Measurements from ENCODE around the gene IL2RA. TPM values are rescaled to one million over a fixed set of nuclear protein-coding genes. Genes with fewer than 3 reads are reported as not detected.

The IL2RA gene
- total and polyA plus RNA-seq, 9 of the 15 experiments (the other 6 are each of a cell fraction or from before 2014, with no cell fraction given) = 0.95 TPM; not detected in 8

DNA sequence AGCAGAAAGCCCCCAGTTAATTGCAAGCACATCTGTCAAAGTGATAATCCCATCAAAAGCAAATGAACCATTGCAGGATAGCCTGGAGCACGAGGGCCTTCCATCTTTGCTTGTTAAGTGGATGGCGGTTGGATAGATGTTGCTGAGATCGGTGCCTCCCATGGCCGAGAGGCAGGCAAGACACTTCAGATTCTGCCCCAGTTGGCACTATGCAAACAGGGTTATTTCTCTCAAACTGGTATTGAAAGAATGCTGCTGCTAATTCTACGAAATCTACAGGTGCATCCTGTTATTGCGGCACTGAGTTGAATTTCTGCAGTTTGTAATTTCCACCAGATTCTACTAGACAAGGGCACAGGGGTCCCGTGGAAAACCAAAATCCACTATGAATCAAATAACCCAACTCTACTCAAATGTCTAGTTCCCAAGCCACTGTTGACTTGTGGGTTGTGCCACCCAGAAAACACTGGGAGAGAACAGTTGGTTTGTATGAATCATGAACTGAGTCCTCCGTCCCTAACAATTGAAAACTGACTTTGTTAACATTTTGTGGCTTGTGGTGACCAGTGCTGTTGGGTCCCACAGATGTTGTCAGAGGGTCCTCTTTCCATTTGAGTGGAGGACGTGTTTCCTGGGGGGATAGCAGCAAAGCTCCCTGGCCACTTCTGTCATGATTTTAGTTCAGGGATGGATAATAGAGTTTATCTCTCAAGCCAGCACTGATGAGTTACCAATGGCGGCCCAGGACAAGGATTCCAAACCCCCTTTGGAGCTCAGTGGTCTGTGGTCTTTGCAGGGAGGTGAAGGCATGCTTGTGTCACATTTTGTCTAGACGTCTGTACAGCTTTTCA lies 7.1 kb upstream of the IL2RA start:
- WGBS (ENCODE audit: insufficient coverage, low coverage, missing lambda C conversion rate) = 14% methylated on average over 10 of the region's 11 CpGs
- Histone ChIP-seq H3K4me2 (ENCODE audit: insufficient read depth, low read length) (no peak overlapping the region), H3K79me2 (ENCODE audit: control insufficient read depth, insufficient read depth, low read length) (no peaks in the 10 kb centered on the region), H3K36me3 (ENCODE audit: control insufficient read depth, insufficient read depth, low read length) (no peaks in the 10 kb centered on the region), H3K4me1 (replicated peaks in 1 of 2; ENCODE audit: control insufficient read depth in 2 of 2, insufficient read depth in 2 of 2, low read length in 2 of 2) (no peaks in the 10 kb centered on the region), H3K9me1 (ENCODE audit: control insufficient read depth, insufficient read depth, low read length) (no peaks in the 10 kb centered on the region), H3K4me3 (no peak overlapping the region), H3K9ac (ENCODE audit: insufficient read depth in 1 of 2, low read depth in 2 of 2, low read length in 2 of 2) (no peak overlapping the region), H2AFZ (ENCODE audit: low read depth, low read length) (no peak overlapping the region), H3K9me3 (replicated peaks; ENCODE audit: control insufficient read depth, insufficient read depth, low read depth, low read length) (no peaks in the 10 kb centered on the region), H3K27ac (ENCODE audit: extremely low read depth, low read depth, low read length) (no peak overlapping the region), H4K20me1 (replicated peaks; ENCODE audit: control insufficient read depth, insufficient read depth, low read length) (0 out of 2 replicates have a peak, but pooled peaks cover 4% of the 10 kb centered on the region), H3K27me3 (ENCODE audit: control insufficient read depth in 2 of 2, insufficient read depth in 2 of 2, low read length in 2 of 2) (peaks cover 34 to 44% of the 10 kb centered on the region in 2 experiments)
- TF ChIP-seq, protein P1, sequence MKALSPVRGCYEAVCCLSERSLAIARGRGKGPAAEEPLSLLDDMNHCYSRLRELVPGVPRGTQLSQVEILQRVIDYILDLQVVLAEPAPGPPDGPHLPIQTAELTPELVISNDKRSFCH (CRISPR knock-in tag; IDR thresholded peaks at IDR 0.05) = no peak
- TF ChIP-seq, protein P1 (tag; IDR thresholded peaks at IDR 0.05) = no peak
- TF ChIP-seq GTF2B (IDR thresholded peaks at IDR 0.05; ENCODE audit: extremely low read depth, insufficient read length) (no peak), NR2C1 (IDR thresholded peaks at IDR 0.05) (no peak), NR2C1 (tag; IDR thresholded peaks at IDR 0.05) (no peak), MCM5 (IDR thresholded peaks at IDR 0.05; ENCODE audit: low read depth) (no peak), ZNF395 (CRISPR knock-in tag; IDR thresholded peaks at IDR 0.05) (no peak), ZNF124 (CRISPR knock-in tag; IDR thresholded peaks at IDR 0.05) (no peak), ESRRB (CRISPR knock-in tag; IDR thresholded peaks at IDR 0.05; ENCODE audit: borderline replicate concordance) (no peak), ZNF780A (CRISPR knock-in tag; IDR thresholded peaks at IDR 0.05) (no peak), ZFX (CRISPR knock-in tag; IDR thresholded peaks at IDR 0.05) (no peak), IRF9 (tag; IDR thresholded peaks at IDR 0.05) (no peak)
- TF ChIP-seq, protein P2, sequence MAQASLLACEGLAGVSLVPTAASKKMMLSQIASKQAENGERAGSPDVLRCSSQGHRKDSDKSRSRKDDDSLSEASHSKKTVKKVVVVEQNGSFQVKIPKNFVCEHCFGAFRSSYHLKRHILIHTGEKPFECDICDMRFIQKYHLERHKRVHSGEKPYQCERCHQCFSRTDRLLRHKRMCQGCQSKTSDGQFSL (CRISPR knock-in tag; IDR thresholded peaks at IDR 0.05) = no peak
- TF ChIP-seq, protein P2 (tag; IDR thresholded peaks at IDR 0.05) = no peak
- ATAC-seq (no peak), FAIRE-seq (no peak), DNase-seq (ENCODE audit: extremely low read depth in 1 of 4, low spot score in 3 of 4) (no peak)
- intact Hi-C loops (cut with micrococcal nuclease) = no loop called here
- in situ Hi-C loops (cut with MboI) = no loop called here
- BruUV-seq (replicated peaks) = no TSS peak
- ChIA-PET CTCF (ENCODE audit: low intra/inter-chr PET ratio) (no interaction called here), POLR2A (interaction anchor here (0.6 kb wide), 2 partner anchors 20 to 252 kb away, joined by 3 read pairs; no protein-coding TSS in a partner anchor)
